Middle frontal gyrus (tissue), 1 donor: Measurements from ENCODE around the gene VTI1A.

Experiments
- DNase-seq: peaks from one replicate; pipeline ENCODE4 v3.0.0-alpha.2; 2015; ENCODE audit warnings: low spot score; ENCODE audit errors: extremely low spot score

Gene VTI1A

GRCh38 chr10:112634096-112634830, 187.2 kb downstream of the VTI1A start:
- DNase-seq: no peak

DNA sequence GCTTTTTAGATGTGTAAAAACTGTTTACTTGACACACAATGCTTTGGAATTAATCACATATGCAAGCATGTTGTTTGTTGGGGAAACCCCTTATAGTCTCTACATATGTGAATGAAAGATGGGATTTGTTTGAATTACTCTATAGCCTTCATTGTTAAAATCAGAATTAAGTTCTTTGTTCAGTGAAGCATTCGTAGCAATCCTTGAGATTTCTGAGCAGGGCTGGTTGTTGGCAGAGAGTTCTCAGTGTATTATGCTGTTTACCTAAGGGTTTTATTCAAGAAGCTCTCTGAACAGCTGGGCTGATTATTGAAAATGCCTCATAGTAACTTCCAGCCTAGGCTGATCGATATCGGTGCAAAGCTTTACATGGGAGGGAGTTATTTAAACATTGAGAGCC, 190.9 kb downstream of the VTI1A start:
- no peak for DNase-seq

- no peak for DNase-seq
Measured at GRCh38 chr10:112639298-112639697, 192.3 kb downstream of the VTI1A start.

DNA sequence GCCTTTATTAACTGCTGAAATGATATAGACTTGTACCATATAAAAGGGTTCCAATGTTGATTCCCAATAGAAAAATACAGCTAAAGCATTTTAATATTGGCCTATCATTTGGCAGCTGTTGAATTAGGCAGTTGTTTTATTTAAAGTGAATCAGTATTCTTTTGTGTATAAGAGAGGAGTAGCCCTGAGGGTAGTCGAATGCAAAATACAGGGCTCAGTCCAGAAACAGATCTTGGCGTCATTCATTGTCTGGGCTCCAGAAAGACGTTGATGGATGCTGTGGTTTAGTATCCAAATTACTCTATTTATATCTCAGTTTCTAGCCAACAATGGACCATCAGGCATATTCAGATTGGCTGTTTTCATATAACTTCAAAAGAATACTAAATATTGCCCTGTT, 193.6 kb downstream of the VTI1A start:
- DNase-seq: no peak

DNA sequence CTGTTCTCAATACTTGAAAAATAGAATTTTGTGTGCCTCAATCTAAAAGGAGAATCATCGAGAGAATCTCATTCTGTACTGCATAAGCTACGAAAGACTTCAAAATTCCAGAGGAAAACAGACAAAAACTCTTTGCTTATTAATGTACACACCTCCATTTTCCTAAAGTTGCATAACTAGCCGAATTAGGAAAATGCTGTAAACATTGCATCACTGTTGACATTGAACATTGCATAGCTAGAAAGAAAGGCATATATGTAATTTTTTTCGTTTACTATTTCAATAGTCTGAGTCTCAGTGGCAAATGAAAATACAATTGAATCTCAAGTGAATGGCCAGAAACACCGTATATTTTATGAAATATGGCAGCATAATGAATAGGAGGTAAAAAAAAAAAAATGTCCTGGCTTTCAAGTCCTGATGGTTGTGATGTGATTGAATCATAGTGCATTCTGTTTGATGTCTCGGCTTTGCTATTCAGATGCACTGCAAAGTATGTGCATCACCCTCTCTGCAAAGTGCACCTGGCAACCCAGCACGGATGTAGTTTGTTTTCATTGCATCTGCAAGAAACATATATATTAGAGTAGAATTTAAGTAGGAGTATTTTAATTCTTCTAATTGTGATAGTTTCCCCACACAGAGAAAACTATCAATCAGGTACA, 196.7 kb downstream of the VTI1A start:
- DNase-seq: no peak

GRCh38 chr10:112644265-112644645, 197.2 kb downstream of the VTI1A start:
- no peak for DNase-seq

- DNase-seq: no peak
Measured at GRCh38 chr10:112649006-112649821, 202.2 kb downstream of the VTI1A start.

DNA sequence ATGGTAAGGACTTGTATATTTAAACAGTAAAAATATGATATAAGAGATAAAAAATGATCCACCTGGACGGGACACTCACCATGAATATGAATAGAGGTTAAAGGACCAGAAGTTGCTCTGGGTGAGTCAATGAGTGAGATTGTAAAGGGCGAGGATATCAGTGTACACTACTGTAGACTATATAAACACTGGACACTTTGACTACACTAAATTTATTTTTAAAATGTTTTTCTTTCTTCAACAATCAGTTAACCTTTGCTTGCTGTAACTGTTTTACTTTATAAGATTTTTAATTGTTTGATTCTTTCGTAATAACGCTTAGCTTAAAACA, 202.8 kb downstream of the VTI1A start:
- no peak for DNase-seq

GRCh38 chr10:112650588-112651030, 203.6 kb downstream of the VTI1A start:
- DNase-seq: no peak

DNA sequence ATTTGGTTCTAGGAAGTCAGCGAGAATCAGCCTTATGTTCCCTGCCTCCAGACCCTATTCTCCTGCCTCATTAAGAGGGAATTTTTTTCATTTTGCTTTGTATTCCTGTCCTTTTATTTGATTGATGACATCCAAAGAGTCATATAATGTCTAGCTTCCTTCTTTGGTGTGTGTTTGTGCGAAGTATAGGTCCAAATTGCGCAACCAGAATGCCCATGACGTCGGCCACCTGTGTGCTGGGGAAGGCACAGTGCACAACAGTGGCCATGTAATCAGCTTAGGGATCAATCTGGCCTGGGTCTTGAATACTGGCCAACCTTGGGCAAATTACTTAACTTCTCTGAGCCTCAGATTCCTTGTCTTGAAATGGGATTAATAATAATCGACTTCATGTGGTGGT, 206.2 kb downstream of the VTI1A start:
- DNase-seq: no peak

DNA sequence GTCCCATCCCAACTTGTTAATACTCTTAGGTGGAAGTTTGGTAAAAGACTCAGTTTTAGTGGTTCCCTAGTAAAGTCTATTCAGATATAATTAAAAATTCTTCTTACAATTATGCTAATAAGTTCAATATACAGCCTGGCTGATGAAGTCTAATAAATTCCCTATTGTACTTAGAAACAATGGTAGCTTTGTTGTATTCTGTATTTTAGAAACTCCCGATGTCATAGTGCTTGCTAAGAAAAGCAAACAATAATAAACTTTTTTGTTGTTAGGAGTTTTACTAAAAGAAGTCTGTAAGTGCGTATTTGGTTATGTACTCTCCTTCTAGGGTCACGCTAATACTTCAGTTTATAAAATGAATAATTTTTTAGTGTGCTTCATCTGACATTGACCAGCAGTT, 206.8 kb downstream of the VTI1A start:
- no peak for DNase-seq

GRCh38 chr10:112654794-112655193, 207.8 kb downstream of the VTI1A start:
- DNase-seq: no peak

GRCh38 chr10:112655722-112656121, 208.7 kb downstream of the VTI1A start:
- no peak for DNase-seq

DNA sequence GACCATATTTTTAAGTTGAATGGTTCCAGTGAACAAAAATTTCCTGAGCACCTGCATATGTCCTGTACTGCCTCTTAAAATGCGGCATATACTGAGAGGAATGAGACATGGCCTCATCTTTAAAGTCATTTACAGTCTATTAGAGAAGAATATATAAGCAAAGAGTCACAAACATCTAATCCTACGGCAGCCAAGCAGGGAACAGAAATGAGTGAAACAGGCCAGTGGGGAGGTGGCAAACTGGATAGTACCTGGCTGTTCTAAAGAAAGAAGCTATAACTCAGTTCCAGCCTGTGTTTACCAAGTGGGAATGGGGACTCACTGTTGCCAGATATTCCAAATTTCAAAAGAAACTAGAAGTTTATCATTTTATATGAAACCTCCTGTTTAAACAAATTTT, 211.4 kb downstream of the VTI1A start:
- DNase-seq: no peak

GRCh38 chr10:112658900-112659638, 212.1 kb downstream of the VTI1A start:
- DNase-seq: no peak

GRCh38 chr10:112663234-112664125, 216.5 kb downstream of the VTI1A start:
- no peak for DNase-seq

GRCh38 chr10:112666094-112666493, 219.1 kb downstream of the VTI1A start:
- DNase-seq: no peak

DNA sequence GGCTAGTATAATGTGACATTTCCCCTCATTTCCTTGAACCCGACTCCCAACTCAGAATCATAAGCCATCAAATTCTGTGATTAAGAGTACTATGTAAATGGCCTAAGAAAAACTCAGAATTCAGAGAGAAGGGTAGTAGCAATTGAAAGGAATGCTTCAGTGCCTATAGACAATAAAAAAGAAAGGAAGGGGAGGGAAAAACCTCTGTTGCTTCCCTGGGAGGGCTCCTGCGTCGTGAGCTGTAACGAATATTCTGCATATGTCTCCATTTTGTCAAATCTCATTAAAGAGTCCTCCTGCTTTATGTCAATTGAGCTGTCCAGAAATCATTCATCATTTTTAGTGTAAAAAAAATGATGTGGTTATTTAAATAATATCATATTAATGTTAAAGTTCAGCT, 223.0 kb downstream of the VTI1A start:
- DNase-seq: no peak

- DNase-seq: no peak
Measured at GRCh38 chr10:112671743-112672142, 224.7 kb downstream of the VTI1A start.

GRCh38 chr10:112672706-112673105, 225.7 kb downstream of the VTI1A start:
- no peak for DNase-seq
